GM23248 (cell line): Measurements from ENCODE around the gene LIME1.

Experiments used
- EZH2 ChIP-seq: fragments of 200-600 bp; sonication (generic); IDR thresholded peaks from 2 replicates; pipeline ENCODE4 v1.6.1; 2018; ENCODE audit warnings: antibody characterized with exemption, mild to moderate bottlenecking; ENCODE audit not compliant: insufficient read depth, poor library complexity, severe bottlenecking
- EZH2phosphoT487 ChIP-seq: fragments of 200-600 bp; sonication (generic); IDR thresholded peaks from 2 replicates; pipeline ENCODE4 v1.6.1; 2018; ENCODE audit warnings: antibody characterized with exemption, moderate library complexity, mild to moderate bottlenecking, low read depth; ENCODE audit not compliant: insufficient read depth

DNA sequence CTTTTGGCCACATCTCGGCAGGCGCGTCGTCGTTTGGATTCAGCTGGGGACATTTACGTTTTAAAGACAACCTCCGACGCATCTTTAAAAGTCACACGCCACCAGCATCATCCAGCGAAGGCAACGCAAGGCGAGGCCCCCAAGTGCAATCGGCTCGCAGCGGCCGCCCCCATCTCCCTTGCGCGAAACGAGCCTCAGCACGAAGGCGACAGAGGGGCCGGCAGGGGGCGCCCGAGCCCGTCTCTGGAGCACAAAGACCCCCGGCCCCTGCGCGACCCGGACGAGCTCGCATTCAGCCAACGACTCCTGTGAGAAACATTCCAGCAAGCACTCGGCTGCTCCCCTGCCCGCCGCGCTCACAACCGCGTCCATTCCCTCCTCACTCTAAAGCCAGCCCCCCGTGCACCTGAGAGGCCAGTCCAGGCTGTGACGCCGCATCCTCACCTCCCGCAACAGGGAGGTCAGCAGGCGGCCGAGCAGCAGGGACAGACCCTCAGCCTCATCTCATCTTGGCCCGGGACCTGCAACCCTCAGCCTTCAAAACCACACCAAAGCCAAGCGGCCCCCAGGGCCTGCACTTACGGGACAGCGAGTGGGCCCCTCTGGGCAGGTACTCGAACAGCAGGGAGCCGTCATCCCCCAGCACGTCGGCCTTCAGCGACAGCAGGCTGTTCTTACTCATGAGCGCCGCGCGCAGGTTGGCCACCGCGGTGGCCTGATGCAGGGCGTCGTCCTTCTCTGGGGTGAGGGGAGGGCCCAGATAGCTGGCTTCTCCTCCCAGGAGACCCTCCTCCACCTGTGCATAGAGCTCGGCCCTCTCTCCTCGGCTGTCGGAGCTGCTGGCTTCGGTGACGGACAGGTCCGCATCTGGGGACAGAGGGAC, 38.9 kb downstream of the LIME1 start:
- TF ChIP-seq EZH2 (no peak), EZH2phosphoT487 (no peak)
